HepG2 (cell line): ENCODE results near the gene HLA-DMB. TPM values are rescaled to one million over a fixed set of nuclear protein-coding genes. Genes with fewer than 3 reads are reported as not detected.

Experiments used
- ARID5B ChIP-seq: IDR thresholded peaks from 2 replicates; pipeline ENCODE4 v1.4.0; 2020; ENCODE audit warnings: mild to moderate bottlenecking, missing genetic modification reagents
- ATF1 ChIP-seq: IDR thresholded peaks from 2 replicates; pipeline ENCODE4 v1.6.1; 2016; ENCODE audit warnings: mild to moderate bottlenecking, control low read depth
- DNMT3B ChIP-seq: conservative IDR thresholded peaks from 2 replicates; pipeline ENCODE4 v1.6.1; 2016; ENCODE audit warnings: missing biosample characterization, control low read depth
- DRAP1 ChIP-seq: IDR thresholded peaks from 2 replicates; pipeline ENCODE4 v1.6.1; 2016; ENCODE audit warnings: missing genetic modification reagents, missing compliant biosample characterization
- EP300 ChIP-seq, 3 experiments: sonication (generic) in 1 of 3; formaldehyde crosslinking in 1 of 3; IDR thresholded peaks; 2 replicates each; pipeline versions ENCODE4 v1.5.1 to v1.6.1; 2011 to 2020; ENCODE audit warnings: low read depth in 2 of 3, low read length in 2 of 3, borderline replicate concordance in 1 of 3, improper control_type of control experiment in 1 of 3, mild to moderate bottlenecking in 1 of 3, missing genetic modification reagents in 1 of 3, moderate library complexity in 1 of 3
- ERF ChIP-seq: IDR thresholded peaks from 2 replicates; pipeline ENCODE4 v1.6.1; 2018; ENCODE audit warnings: missing biosample characterization, missing genetic modification reagents
- ETV5 ChIP-seq: IDR thresholded peaks from 2 replicates; pipeline ENCODE4 v1.6.1; 2018; ENCODE audit warnings: missing biosample characterization, missing genetic modification reagents, inconsistent platforms, borderline replicate concordance
- HOMEZ ChIP-seq: IDR thresholded peaks from 2 replicates; pipeline ENCODE4 v1.6.1; 2016; ENCODE audit warnings: low read depth
- IRF1 ChIP-seq: sonication (generic); formaldehyde crosslinking; IDR thresholded peaks from 2 replicates; pipeline ENCODE4 v1.4.0; 2020; ENCODE audit warnings: low read depth, mild to moderate bottlenecking, missing genetic modification reagents
- MIXL1 ChIP-seq: IDR thresholded peaks from 2 replicates; pipeline ENCODE4 v1.6.1; 2016
- NR0B2 ChIP-seq: sonication (generic); formaldehyde crosslinking; IDR thresholded peaks from 2 replicates; pipeline ENCODE4 v1.4.0; 2020; ENCODE audit warnings: mild to moderate bottlenecking, missing genetic modification reagents
- PHB2 ChIP-seq: fragments of 450-650 bp; IDR thresholded peaks from 2 replicates; pipeline ENCODE4 v1.6.1; 2018; ENCODE audit not compliant: partially characterized antibody
- POGZ ChIP-seq: sonication (generic); formaldehyde crosslinking; IDR thresholded peaks from 2 replicates; pipeline ENCODE4 v1.4.0; 2020; ENCODE audit warnings: mild to moderate bottlenecking, missing genetic modification reagents
- TARDBP ChIP-seq: sonication (generic); formaldehyde crosslinking; IDR thresholded peaks from 2 replicates; pipeline ENCODE4 v1.8.0; 2022; ENCODE audit warnings: mild to moderate bottlenecking, missing genetic modification reagents
- XBP1 ChIP-seq: sonication (generic); formaldehyde crosslinking; IDR thresholded peaks from 2 replicates; pipeline ENCODE4 v1.5.0; 2020; ENCODE audit warnings: missing genetic modification reagents
- ZGPAT ChIP-seq: IDR thresholded peaks from 2 replicates; pipeline ENCODE4 v1.6.1; 2016; ENCODE audit warnings: mild to moderate bottlenecking
- ZNF12 ChIP-seq: sonication (generic); formaldehyde crosslinking; IDR thresholded peaks from 2 replicates; pipeline ENCODE4 v1.5.0; 2020; ENCODE audit warnings: missing genetic modification reagents
- ZNF124 ChIP-seq: sonication (generic); formaldehyde crosslinking; IDR thresholded peaks from 2 replicates; pipeline ENCODE4 v1.4.0; 2020; ENCODE audit warnings: missing genetic modification reagents
- ZNF33A ChIP-seq: sonication (generic); formaldehyde crosslinking; IDR thresholded peaks from 2 replicates; pipeline ENCODE4 v1.5.1; 2020; ENCODE audit warnings: missing genetic modification reagents, mild to moderate bottlenecking, moderate library complexity, borderline replicate concordance
- ZNF747 ChIP-seq: sonication (generic); formaldehyde crosslinking; IDR thresholded peaks from 2 replicates; pipeline ENCODE4 v1.8.1; 2023; ENCODE audit warnings: missing genetic modification reagents, mild to moderate bottlenecking, borderline replicate concordance
- ZNF782 ChIP-seq: sonication (generic); formaldehyde crosslinking; IDR thresholded peaks from 2 replicates; pipeline ENCODE4 v1.4.0; 2020; ENCODE audit warnings: missing genetic modification reagents, mild to moderate bottlenecking, borderline replicate concordance
- polyA plus RNA-seq, 8 experiments: library from polyadenylated mRNA; depleted of rRNA in 3 of 8; stranded (reverse) in 7 of 8; unstranded in 1 of 8; fragments of >200 nt; fragmentation: Illumina TruSeq in 4 of 8; extraction: Trizol in 4 of 8; gene quantifications; 2 replicates each; pipeline versions ENCODE4 v1.2.1 to v1.2.3, GENCODE V29; 2011 to 2016; ENCODE audit warnings: low read depth in 4 of 8, missing spikeins in 1 of 8, mixed read lengths in 1 of 8; ENCODE audit not compliant: insufficient read depth in 1 of 8
- total RNA-seq, 5 experiments: library from RNA; depleted of rRNA; stranded (reverse); fragments of >200 nt; fragmentation: Illumina TruSeq; extraction: Trizol; gene quantifications; 2 replicates each; pipeline ENCODE4 v1.2.3, GENCODE V29; 2016; ENCODE audit warnings: low read depth in 1 of 5

The HLA-DMB gene
- total and polyA plus RNA-seq, 2 of the 13 experiments (the other 11 are each of a cell fraction or from before 2014, with no cell fraction given) = not detected

- TF ChIP-seq EP300 (IDR thresholded peaks at IDR 0.05; ENCODE audit: low read depth in 2 of 2, low read length in 2 of 2) = no peak
- no peak for TF ChIP-seq EP300 (CRISPR knock-in tag; IDR thresholded peaks at IDR 0.05; ENCODE audit: borderline replicate concordance)
- no peak for TF ChIP-seq ZNF747 (CRISPR knock-in tag)
- TF ChIP-seq NR0B2 (CRISPR knock-in tag) = no peak
- TF ChIP-seq ATF1 = no peak
- 0 out of 2 replicates have a peak, but pooled peaks have one; percentile 32 for TF ChIP-seq ARID5B
- TF ChIP-seq XBP1 (CRISPR knock-in tag) = no peak
- TF ChIP-seq ZNF33A (CRISPR knock-in tag) = no peak
- TF ChIP-seq ZNF124 = no peak
- TF ChIP-seq PHB2 = no peak
- no peak for TF ChIP-seq HOMEZ (CRISPR knock-in tag)
- TF ChIP-seq IRF1 = no peak
- TF ChIP-seq MIXL1 = 0 out of 2 replicates have a peak, but pooled peaks have one; percentile 35
- no peak for TF ChIP-seq ETV5 (CRISPR knock-in tag)
- TF ChIP-seq ZGPAT = 0 out of 2 replicates have a peak, but pooled peaks have one; percentile 34
- TF ChIP-seq DNMT3B (CRISPR knock-in tag) = no peak
- TF ChIP-seq ZNF12 = no peak
- peak; percentile 51; the same call in 1 of the 2 replicates for TF ChIP-seq ERF (CRISPR knock-in tag)
- TF ChIP-seq ZNF782 (CRISPR knock-in tag) = no peak
- TF ChIP-seq TARDBP (CRISPR knock-in tag) = no peak
- peak; percentile 23; the same call in 1 of the 2 replicates for TF ChIP-seq POGZ (CRISPR knock-in tag)
- 0 out of 2 replicates have a peak, but pooled peaks have one; percentile 35 for TF ChIP-seq DRAP1 (CRISPR knock-in tag)
Measured at GRCh38 chr6:32984622-32985389, 44.0 kb upstream of the HLA-DMB start (continued).
